HG02623 (cell line): ENCODE data around the gene NAT14.
"Not testable (repeated sequence)": the region's sequence is repeated elsewhere in the genome, so short reads cannot be mapped to it uniquely, and the experiment has no call there.

Experiments used
- ATAC-seq: cut with Tn5 transposase; IDR thresholded peaks from one replicate; pipeline ENCODE4 v1.9.1; 2021; ENCODE audit warnings: moderate library complexity; ENCODE audit not compliant: unreplicated experiment

The NAT14 gene

GRCh38 chr19:55530996-55531395 lies 46.0 kb downstream of the NAT14 start:
- no peak for ATAC-seq

- not testable (repeated sequence) for ATAC-seq
Measured at GRCh38 chr19:55534280-55534679, 49.3 kb downstream of the NAT14 start.

DNA sequence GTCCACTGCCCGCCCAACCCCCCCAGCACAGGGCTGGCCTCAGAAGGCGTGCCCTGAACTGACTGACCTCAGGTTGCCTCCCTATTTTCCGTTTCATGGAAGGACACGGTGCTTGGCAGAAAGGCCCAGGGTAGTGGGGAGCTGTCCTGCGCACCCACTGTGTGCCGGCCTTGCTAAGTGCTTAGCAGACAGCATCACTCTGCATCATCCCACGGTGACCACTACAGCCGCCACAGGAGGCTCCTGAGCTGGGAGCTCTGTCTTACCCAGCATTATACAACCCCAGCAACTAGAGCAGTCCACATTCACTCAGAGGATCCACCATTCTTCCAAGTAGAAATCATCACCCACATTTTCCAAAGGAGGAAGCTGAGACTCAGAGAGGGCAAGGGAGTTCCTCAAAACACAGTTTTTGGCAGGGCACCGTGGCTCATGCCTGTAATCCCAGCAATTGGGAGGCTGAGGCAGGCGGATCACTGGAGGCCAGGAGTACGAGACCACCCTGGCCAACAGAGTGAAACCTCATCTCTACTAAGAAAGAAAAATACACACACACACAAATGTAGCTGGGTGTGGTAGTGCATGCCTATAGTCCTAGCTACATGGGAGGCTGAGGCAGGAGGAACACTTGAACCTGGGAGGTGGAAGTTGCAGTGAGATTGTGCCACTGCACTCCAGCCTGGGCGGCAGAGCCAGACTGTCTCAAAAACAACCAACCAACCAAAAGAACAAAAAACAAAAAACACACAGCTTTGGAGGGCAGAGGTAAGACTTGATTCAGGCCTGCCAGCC lies 50.4 kb downstream of the NAT14 start:
- no peak for ATAC-seq

DNA sequence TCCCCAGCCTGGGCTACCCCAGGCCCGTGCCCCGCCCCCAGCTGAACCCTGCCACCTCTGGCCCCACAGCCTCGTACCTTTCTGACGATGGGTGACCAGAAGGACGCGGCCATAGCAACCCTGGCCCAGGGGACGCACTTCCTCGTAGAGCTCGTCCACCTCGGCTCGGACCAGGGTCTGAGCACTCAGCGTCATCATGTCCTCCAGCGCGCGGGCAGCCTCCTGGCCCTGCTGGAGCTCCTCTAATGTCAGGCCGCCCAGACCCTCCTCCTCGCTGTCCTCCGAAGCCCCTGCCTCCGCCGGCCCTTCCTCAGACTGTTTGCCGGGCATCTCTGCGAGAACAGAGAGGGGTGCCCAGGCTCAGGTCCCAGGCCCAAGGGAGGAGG lies 51.0 kb downstream of the NAT14 start:
- no peak for ATAC-seq

DNA sequence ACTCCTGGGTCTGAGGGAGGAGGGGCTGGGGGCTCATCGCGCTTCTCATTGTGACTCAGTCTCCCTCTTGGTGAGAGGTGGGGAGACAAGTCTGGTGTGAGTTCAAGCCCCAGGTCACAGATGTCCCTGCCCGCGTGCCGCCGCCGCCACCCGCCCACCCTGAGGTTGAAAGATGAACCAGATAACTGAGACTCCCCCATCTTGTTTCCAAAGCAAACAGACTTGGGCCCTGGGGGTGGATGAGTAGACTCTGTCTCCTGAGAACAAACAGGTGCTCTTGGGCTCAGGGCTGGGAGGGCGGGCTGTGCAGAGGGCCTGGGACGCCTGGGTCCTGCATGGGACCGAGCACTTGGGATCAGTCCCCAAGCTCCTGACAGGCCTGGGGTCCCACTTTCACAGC lies 51.4 kb downstream of the NAT14 start:
- no peak for ATAC-seq
